Naive thymus-derived CD4-positive, alpha-beta T cell (primary cell): ENCODE data around the gene PLA2G7. TPM values are rescaled to one million over a fixed set of nuclear protein-coding genes. Genes with fewer than 3 reads are reported as not detected.

Source experiments
- ATAC-seq: fragments of 150-1000 bp; cut with Tn5 transposase; 2 replicates; pipeline ENCODE4 v1.10.0; 2021; ENCODE audit warnings: mild to moderate bottlenecking, moderate library complexity
- CTCF ChIA-PET: fragments of 350-600 bp; sonication (Branson Sonifier 250); formaldehyde crosslinking; loops from one replicate; lab custom pipeline; 2021; ENCODE audit warnings: antibody characterized with exemption; lab: Charles Lee
- POLR2A ChIA-PET: fragments of 350-600 bp; sonication (Branson Sonifier 250); formaldehyde crosslinking; loops from one replicate; lab custom pipeline; 2021; ENCODE audit warnings: antibody characterized with exemption, inconsistent platforms; lab: Charles Lee
- DNase-seq, 9 donors: peaks; one replicate each; pipeline versions ENCODE4 v3.0.0 to v3.0.0-alpha.2; 2020 to 2022; ENCODE audit warnings: mixed read lengths in 1 of 9
- H3K27ac ChIP-seq: one replicate; pipeline ENCODE4 v1.7.0; 2013; ENCODE audit warnings: mild to moderate bottlenecking, low read depth, low read length, moderate library complexity
- H3K27me3 ChIP-seq, 2 donors: one replicate each; pipeline ENCODE4 v1.7.0; 2013; ENCODE audit warnings: low read length in 2 of 2, mild to moderate bottlenecking in 2 of 2, moderate library complexity in 2 of 2; ENCODE audit not compliant: control insufficient read depth in 2 of 2, insufficient read depth in 2 of 2
- H3K36me3 ChIP-seq, 3 experiments: 1 replicate in 2 of 3; 2 replicates in 1 of 3; pipeline ENCODE4 v1.7.0; 2013; ENCODE audit warnings: low read length in 3 of 3, mild to moderate bottlenecking in 3 of 3, moderate library complexity in 1 of 3; ENCODE audit not compliant: insufficient read depth in 3 of 3, control insufficient read depth in 2 of 3
- H3K4me1 ChIP-seq, 2 donors: one replicate each; pipeline ENCODE4 v1.7.0; 2013; ENCODE audit warnings: low read length in 2 of 2, mild to moderate bottlenecking in 2 of 2, moderate library complexity in 1 of 2; ENCODE audit not compliant: control insufficient read depth in 2 of 2, insufficient read depth in 2 of 2
- H3K4me3 ChIP-seq: 2 replicates; pipeline ENCODE4 v1.7.0; 2013; ENCODE audit warnings: mild to moderate bottlenecking, low read length
- H3K9me3 ChIP-seq, 3 experiments: 1 replicate in 2 of 3; 2 replicates in 1 of 3; pipeline ENCODE4 v1.7.0; 2013; ENCODE audit warnings: low read length in 3 of 3; ENCODE audit not compliant: control insufficient read depth in 2 of 3
- H3K27ac Mint-ChIP-seq, 9 donors: one replicate each; pipeline ENCODE4 v1.8.0; 2020 to 2022; ENCODE audit warnings: mixed read lengths in 9 of 9, mild to moderate bottlenecking in 8 of 9, moderate library complexity in 5 of 9, inconsistent platforms in 2 of 9
- H3K27me3 Mint-ChIP-seq, 5 donors: one replicate each; pipeline ENCODE4 v1.8.0; 2021 to 2022; ENCODE audit warnings: mixed read lengths in 5 of 5, mild to moderate bottlenecking in 1 of 5
- H3K36me3 Mint-ChIP-seq, 5 donors: one replicate each; pipeline ENCODE4 v1.8.0; 2020 to 2022; ENCODE audit warnings: mixed read lengths in 5 of 5, mild to moderate bottlenecking in 3 of 5, inconsistent platforms in 1 of 5
- H3K4me1 Mint-ChIP-seq, 7 donors: one replicate each; pipeline ENCODE4 v1.8.0; 2020 to 2022; ENCODE audit warnings: mixed read lengths in 7 of 7, mild to moderate bottlenecking in 3 of 7, inconsistent platforms in 1 of 7
- H3K4me3 Mint-ChIP-seq, 10 donors: one replicate each; pipeline ENCODE4 v1.8.0; 2020 to 2022; ENCODE audit warnings: mild to moderate bottlenecking in 10 of 10, mixed read lengths in 10 of 10, moderate library complexity in 6 of 10, inconsistent platforms in 2 of 10
- H3K9me3 Mint-ChIP-seq, 11 donors: one replicate each; pipeline ENCODE4 v1.8.0; 2020 to 2022; ENCODE audit warnings: mixed read lengths in 11 of 11, mild to moderate bottlenecking in 4 of 11, inconsistent platforms in 1 of 11, moderate library complexity in 1 of 11
- intact Hi-C, 2 donors: fragments of 100-400 bp; cut with micrococcal nuclease; formaldehyde crosslinking; loops; one replicate each; pipeline ENCODE4 v1.15.1; 2023
- polyA plus RNA-seq, 2 donors: library from polyadenylated mRNA; unstranded; fragments of 300-500 nt; fragmentation: Illumina TruSeq; gene quantifications; one replicate each; pipeline ENCODE4 v1.2.3, GENCODE V29; 2021
- total RNA-seq, 6 experiments: library from RNA in 5 of 6; stranded (reverse) in 5 of 6; gene quantifications; 1 replicate in 5 of 6; 2 replicates in 1 of 6; pipeline ENCODE4 v1.2.3 and lab custom pipeline; 2021 to 2026

PLA2G7 gene
- total and polyA plus RNA-seq, 7 experiments from 2014 or later = 0.88 to 8.9 (median 6.2) TPM; not detected in 3

GRCh38 chr6:46690911-46691451 lies 44.2 kb downstream of the PLA2G7 start:
- H3K4me1 Mint-ChIP-seq = no peaks in the 10 kb centered on the region
- no peaks in the 10 kb centered on the region for H3K27me3 ChIP-seq
- H3K27ac Mint-ChIP-seq = no peak overlapping the region
- DNase-seq (no peak), ATAC-seq (no peak)
- H3K4me3 ChIP-seq = no peak overlapping the region
- no peaks in the 10 kb centered on the region for H3K9me3 ChIP-seq
- H3K9me3 Mint-ChIP-seq = peaks cover 0 to 4% (median 0%) of the 10 kb centered on the region in 11 donors
- no peaks in the 10 kb centered on the region for H3K4me1 ChIP-seq
- peaks cover 6 to 26% (median 11%) of the 10 kb centered on the region in 5 donors for H3K27me3 Mint-ChIP-seq
- no peak overlapping the region for H3K27ac ChIP-seq
- H3K36me3 ChIP-seq = no peaks in the 10 kb centered on the region
- ChIA-PET CTCF (interaction anchor here (1.3 kb wide), 1 partner anchor 10 kb away, joined by 3 read pairs; no protein-coding TSS in a partner anchor), POLR2A (no interaction called here)
- H3K4me3 Mint-ChIP-seq = no peak overlapping the region
- intact Hi-C loops = no loop called here
- no peaks in the 10 kb centered on the region for H3K36me3 Mint-ChIP-seq

GRCh38 chr6:46690141-46690755 lies 44.9 kb downstream of the PLA2G7 start:
- Mint-ChIP-seq H3K36me3 (no peaks in the 10 kb centered on the region), H3K9me3 (peaks cover 0 to 4% (median 0%) of the 10 kb centered on the region in 11 donors), H3K27ac (no peak overlapping the region), H3K27me3 (peaks cover 3 to 19% (median 10%) of the 10 kb centered on the region in 5 donors), H3K4me3 (no peak overlapping the region), H3K4me1 (no peaks in the 10 kb centered on the region)
- H3K4me3 ChIP-seq = no peak overlapping the region
- DNase-seq = no peak
- H3K36me3 ChIP-seq = no peaks in the 10 kb centered on the region
- H3K27me3 ChIP-seq = peaks cover 0 to under 1% of the 10 kb centered on the region in 2 donors
- intact Hi-C loops = no loop called here
- POLR2A ChIA-PET = no interaction called here
- CTCF ChIA-PET = interaction anchor here (1.3 kb wide), 1 partner anchor 10 kb away, joined by 3 read pairs; no protein-coding TSS in a partner anchor
- no peaks in the 10 kb centered on the region for H3K9me3 ChIP-seq
- no peak overlapping the region for H3K27ac ChIP-seq
- no peaks in the 10 kb centered on the region for H3K4me1 ChIP-seq
- ATAC-seq = no peak

- Mint-ChIP-seq H3K36me3 (no peaks in the 10 kb centered on the region), H3K27ac (no peak overlapping the region), H3K9me3 (peaks cover 0 to 4% (median 0%) of the 10 kb centered on the region in 11 donors), H3K4me1 (no peaks in the 10 kb centered on the region), H3K27me3 (peaks cover 3 to 25% (median 10%) of the 10 kb centered on the region in 5 donors), H3K4me3 (no peak overlapping the region)
- H3K4me3 ChIP-seq = no peak overlapping the region
- POLR2A ChIA-PET = no interaction called here
- CTCF ChIA-PET = interaction anchor here (1.3 kb wide), 1 partner anchor 11 kb away, joined by 3 read pairs; no protein-coding TSS in a partner anchor
- H3K4me1 ChIP-seq = no peaks in the 10 kb centered on the region
- intact Hi-C loops = no loop called here
- no peak overlapping the region for H3K27ac ChIP-seq
- H3K27me3 ChIP-seq = peaks cover 0 to 5% of the 10 kb centered on the region in 2 donors
- H3K9me3 ChIP-seq = no peaks in the 10 kb centered on the region
- DNase-seq (no peak), ATAC-seq (no peak)
- H3K36me3 ChIP-seq = no peaks in the 10 kb centered on the region
Observed at GRCh38 chr6:46689657-46690056, 45.5 kb downstream of the PLA2G7 start.

- H3K9me3 ChIP-seq = no peaks in the 10 kb centered on the region
- ATAC-seq (no peak), DNase-seq (no peak)
- H3K27ac Mint-ChIP-seq = no peak overlapping the region
- CTCF ChIA-PET = no interaction called here
- H3K36me3 ChIP-seq = no peaks in the 10 kb centered on the region
- intact Hi-C loops = no loop called here
- H3K9me3 Mint-ChIP-seq = peaks cover 0 to 4% (median 0%) of the 10 kb centered on the region in 11 donors
- no peaks in the 10 kb centered on the region for H3K4me1 ChIP-seq
- H3K4me3 ChIP-seq = no peak overlapping the region
- no peak overlapping the region for H3K27ac ChIP-seq
- no peaks in the 10 kb centered on the region for H3K36me3 Mint-ChIP-seq
- peaks cover 3 to 24% (median 10%) of the 10 kb centered on the region in 5 donors for H3K27me3 Mint-ChIP-seq
- peaks cover 0 to 5% of the 10 kb centered on the region in 2 donors for H3K27me3 ChIP-seq
- H3K4me1 Mint-ChIP-seq = no peaks in the 10 kb centered on the region
- POLR2A ChIA-PET = no interaction called here
- no peak overlapping the region for H3K4me3 Mint-ChIP-seq
Observed at GRCh38 chr6:46688966-46689335, 46.2 kb downstream of the PLA2G7 start.

GRCh38 chr6:46688117-46688965 lies 46.8 kb downstream of the PLA2G7 start:
- Mint-ChIP-seq H3K27ac (no peak overlapping the region), H3K36me3 (no peaks in the 10 kb centered on the region), H3K9me3 (peaks cover 0 to 3% (median 0%) of the 10 kb centered on the region in 11 donors), H3K27me3 (peaks cover 3 to 18% (median 5%) of the 10 kb centered on the region in 5 donors), H3K4me1 (no peaks in the 10 kb centered on the region), H3K4me3 (no peak overlapping the region)
- Histone ChIP-seq H3K4me3 (no peak overlapping the region), H3K27ac (no peak overlapping the region), H3K27me3 (peaks cover 0 to 5% of the 10 kb centered on the region in 2 donors), H3K9me3 (no peaks in the 10 kb centered on the region), H3K36me3 (no peaks in the 10 kb centered on the region), H3K4me1 (no peaks in the 10 kb centered on the region)
- intact Hi-C loops = no loop called here
- DNase-seq (no peak), ATAC-seq (no peak)
- CTCF ChIA-PET = no interaction called here
- POLR2A ChIA-PET = no interaction called here

GRCh38 chr6:46687619-46688097 lies 47.5 kb downstream of the PLA2G7 start, which contains the start of gene TDRD6:
Gene TDRD6, plus strand, starts transcription at chr6:46687885. Its CDS starts 244 bp downstream, at chr6:46688129.
- ChIA-PET POLR2A (no interaction called here), CTCF (no interaction called here)
- H3K27me3 ChIP-seq = peaks cover 0 to 5% of the 10 kb centered on the region in 2 donors
- Mint-ChIP-seq H3K36me3 (no peaks in the 10 kb centered on the region), H3K9me3 (peaks cover 0 to 3% (median 0%) of the 10 kb centered on the region in 11 donors), H3K4me3 (no peak within 1 kb of the TSS), H3K27ac (no peak within 1 kb of the TSS), H3K4me1 (no peaks in the 10 kb centered on the region), H3K27me3 (peaks cover 5 to 16% (median 7%) of the 10 kb centered on the region in 5 donors)
- ATAC-seq (no peak), DNase-seq (no peak)
- no peaks in the 10 kb centered on the region for H3K4me1 ChIP-seq
- H3K36me3 ChIP-seq = no peaks in the 10 kb centered on the region
- H3K4me3 ChIP-seq = no peak within 1 kb of the TSS
- no peak within 1 kb of the TSS for H3K27ac ChIP-seq
- intact Hi-C loops = no loop called here
- H3K9me3 ChIP-seq = no peaks in the 10 kb centered on the region
